Measurements from ENCODE around the gene ZNF593.

- no peak for TF ChIP-seq CTCF (IDR thresholded peaks at IDR 0.05)
- TF ChIP-seq POLR2A (IDR thresholded peaks at IDR 0.05): no peak
These were observed 6.0 kb upstream of the ZNF593 start for GRCh38 chr1:26163684-26164035.

Data from heart left ventricle (tissue), 13 donors.